PC-9 (cell line): ENCODE measurements around the gene AZU1. TPM values are rescaled to one million over a fixed set of nuclear protein-coding genes. Genes with fewer than 3 reads are reported as not detected.
"Not testable (repeated sequence)": the region's sequence is repeated elsewhere in the genome, so short reads cannot be mapped to it uniquely, and the experiment has no call there.

Experiments
- BruUV-seq: library from RNA; stranded (reverse); fragments of 400-500 nt; replicated peaks from 2 replicates; lab custom pipeline; 2021; lab: Mats Ljungman, UMichigan
- CTCF ChIA-PET: fragments of 300-600 bp; sonication (Branson Sonifier 250); formaldehyde crosslinking; loops from one replicate; lab custom pipeline; 2022; ENCODE audit warnings: antibody characterized with exemption; lab: Charles Lee
- POLR2A ChIA-PET: fragments of 300-600 bp; sonication (Branson Sonifier 250); formaldehyde crosslinking; loops from one replicate; lab custom pipeline; 2022; ENCODE audit warnings: antibody characterized with exemption; ENCODE audit not compliant: unreplicated experiment; lab: Charles Lee
- DNase-seq, 2 experiments: peaks; one replicate each; pipeline versions ENCODE4 v3.0.0 to v3.0.0-alpha.2; 2015 to 2022; ENCODE audit warnings: mixed read lengths in 1 of 2
- H2AFZ ChIP-seq: fragments of 200-600 bp; sonication (generic); 2 replicates; pipeline ENCODE4 v1.8.1; 2017; ENCODE audit warnings: antibody characterized with exemption
- H3F3A ChIP-seq: fragments of 200-600 bp; sonication (generic); 2 replicates; pipeline ENCODE4 v1.8.1; 2017; ENCODE audit warnings: antibody characterized with exemption, mild to moderate bottlenecking, low read depth; ENCODE audit not compliant: insufficient read depth
- H3K27ac ChIP-seq: fragments of 200-600 bp; sonication (generic); 2 replicates; pipeline ENCODE4 v1.6.1; 2016; ENCODE audit warnings: mixed run types
- H3K27me3 ChIP-seq: fragments of 200-600 bp; sonication (generic); 2 replicates; pipeline ENCODE4 v1.6.1; 2016; ENCODE audit warnings: low read depth, mixed run types; ENCODE audit not compliant: insufficient read depth
- H3K36me3 ChIP-seq: fragments of 200-600 bp; sonication (generic); 2 replicates; pipeline ENCODE4 v1.6.1; 2016; ENCODE audit warnings: low read depth, mixed run types
- H3K4me1 ChIP-seq: fragments of 200-600 bp; sonication (generic); replicated peaks from 2 replicates; pipeline ENCODE4 v1.6.1; 2016; ENCODE audit warnings: mixed run types; ENCODE audit not compliant: insufficient read depth
- H3K4me2 ChIP-seq: fragments of 200-600 bp; sonication (generic); 2 replicates; pipeline ENCODE4 v1.6.1; 2017; ENCODE audit warnings: mixed run types
- H3K4me3 ChIP-seq: fragments of 200-600 bp; sonication (generic); 2 replicates; pipeline ENCODE4 v1.6.1; 2016; ENCODE audit warnings: mixed run types
- H3K79me2 ChIP-seq: fragments of 200-600 bp; sonication (generic); 2 replicates; pipeline ENCODE4 v1.6.1; 2017; ENCODE audit warnings: low read depth, mixed run types
- H3K9me2 ChIP-seq: fragments of 200-600 bp; sonication (generic); 2 replicates; pipeline ENCODE4 v1.8.1; 2017; ENCODE audit warnings: mild to moderate bottlenecking; ENCODE audit not compliant: insufficient read depth
- H3K9me3 ChIP-seq: fragments of 200-600 bp; sonication (generic); 2 replicates; pipeline ENCODE4 v1.8.1; 2016; ENCODE audit warnings: low read depth; ENCODE audit not compliant: insufficient read depth
- H4K20me1 ChIP-seq: fragments of 200-600 bp; sonication (generic); 2 replicates; pipeline ENCODE4 v1.8.1; 2017; ENCODE audit not compliant: insufficient read depth
- EZH2 ChIP-seq: fragments of 200-600 bp; sonication (generic); IDR thresholded peaks from 2 replicates; pipeline ENCODE4 v1.8.0; 2017; ENCODE audit warnings: antibody characterized with exemption, low read depth
- intact Hi-C: fragments of 100-400 bp; cut with micrococcal nuclease; formaldehyde crosslinking; loops from one replicate; pipeline ENCODE4 v1.10.0; 2022; ENCODE audit not compliant: unreplicated experiment
- total RNA-seq: library from RNA; stranded (reverse); gene quantifications from 2 replicates; pipeline ENCODE4 v1.2.3, GENCODE V29; 2021
- TF ChIP-seq, protein P1 (sequence below): fragments of 200-600 bp; sonication (generic); conservative IDR thresholded peaks from 2 replicates; pipeline ENCODE4 v1.6.1; 2017; ENCODE audit warnings: mixed run types, antibody characterized with exemption, mild to moderate bottlenecking, moderate library complexity

AZU1 gene
- total RNA-seq, 1 experiment from 2014 or later, result not detected

DNA sequence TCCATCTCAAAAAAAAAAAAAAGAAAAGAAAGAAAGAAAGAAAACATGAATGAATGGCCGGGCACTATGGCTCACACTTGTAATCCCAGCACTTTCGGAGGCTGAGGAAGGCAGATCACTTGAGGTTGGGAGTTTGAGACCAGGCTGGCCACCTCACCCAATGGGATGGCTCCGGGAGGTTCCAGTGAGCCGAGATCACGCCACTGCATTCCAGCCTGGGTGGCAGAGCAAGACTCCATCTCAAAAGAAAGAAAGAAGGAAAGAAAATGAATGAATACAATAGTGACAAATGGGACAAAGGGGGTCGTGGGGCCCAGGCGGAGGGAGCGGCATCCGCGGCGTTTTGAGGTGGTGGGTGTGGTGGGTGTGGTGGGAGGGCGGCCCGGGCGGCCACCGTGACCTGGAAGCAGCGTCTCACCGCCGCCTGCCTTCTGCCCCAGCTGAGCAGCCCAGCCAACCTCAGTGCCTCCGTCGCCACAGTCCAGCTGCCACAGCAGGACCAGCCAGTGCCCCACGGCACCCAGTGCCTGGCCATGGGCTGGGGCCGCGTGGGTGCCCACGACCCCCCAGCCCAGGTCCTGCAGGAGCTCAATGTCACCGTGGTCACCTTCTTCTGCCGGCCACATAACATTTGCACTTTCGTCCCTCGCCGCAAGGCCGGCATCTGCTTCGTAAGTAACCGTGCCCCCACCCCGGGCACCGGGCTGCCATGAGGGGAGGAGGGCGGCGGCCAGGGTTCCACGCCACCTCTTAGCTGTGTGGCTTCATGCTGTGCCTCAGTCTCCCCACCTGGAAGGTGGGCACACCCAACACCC, 18.3 kb downstream of the AZU1 start:
- H2AFZ ChIP-seq, result no peak overlapping the region
- no TSS peak for BruUV-seq
- no peak overlapping the region for H3K4me3 ChIP-seq
- TF ChIP-seq, protein P1, sequence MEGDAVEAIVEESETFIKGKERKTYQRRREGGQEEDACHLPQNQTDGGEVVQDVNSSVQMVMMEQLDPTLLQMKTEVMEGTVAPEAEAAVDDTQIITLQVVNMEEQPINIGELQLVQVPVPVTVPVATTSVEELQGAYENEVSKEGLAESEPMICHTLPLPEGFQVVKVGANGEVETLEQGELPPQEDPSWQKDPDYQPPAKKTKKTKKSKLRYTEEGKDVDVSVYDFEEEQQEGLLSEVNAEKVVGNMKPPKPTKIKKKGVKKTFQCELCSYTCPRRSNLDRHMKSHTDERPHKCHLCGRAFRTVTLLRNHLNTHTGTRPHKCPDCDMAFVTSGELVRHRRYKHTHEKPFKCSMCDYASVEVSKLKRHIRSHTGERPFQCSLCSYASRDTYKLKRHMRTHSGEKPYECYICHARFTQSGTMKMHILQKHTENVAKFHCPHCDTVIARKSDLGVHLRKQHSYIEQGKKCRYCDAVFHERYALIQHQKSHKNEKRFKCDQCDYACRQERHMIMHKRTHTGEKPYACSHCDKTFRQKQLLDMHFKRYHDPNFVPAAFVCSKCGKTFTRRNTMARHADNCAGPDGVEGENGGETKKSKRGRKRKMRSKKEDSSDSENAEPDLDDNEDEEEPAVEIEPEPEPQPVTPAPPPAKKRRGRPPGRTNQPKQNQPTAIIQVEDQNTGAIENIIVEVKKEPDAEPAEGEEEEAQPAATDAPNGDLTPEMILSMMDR, result no peak
- no peak for TF ChIP-seq EZH2
- no peaks in the 10 kb centered on the region for H3K9me3 ChIP-seq
- POLR2A ChIA-PET, result no interaction called here
- CTCF ChIA-PET, result no interaction called here
- H3K4me1 ChIP-seq, result peaks cover 5% of the 10 kb centered on the region
- H4K20me1 ChIP-seq, result no peaks in the 10 kb centered on the region; the same call in 1 of the 2 replicates
- H3K4me2 ChIP-seq, result no peak overlapping the region
- H3K79me2 ChIP-seq, result no peaks in the 10 kb centered on the region
- H3K27me3 ChIP-seq, result peaks cover 57% of the 10 kb centered on the region
- peaks cover 22% of the 10 kb centered on the region; the same call in 1 of the 2 replicates for H3F3A ChIP-seq
- intact Hi-C loops, result no loop called here
- H3K36me3 ChIP-seq, result no peaks in the 10 kb centered on the region
- H3K27ac ChIP-seq, result no peak overlapping the region
- no peak for DNase-seq
- H3K9me2 ChIP-seq, result no peaks in the 10 kb centered on the region

DNA sequence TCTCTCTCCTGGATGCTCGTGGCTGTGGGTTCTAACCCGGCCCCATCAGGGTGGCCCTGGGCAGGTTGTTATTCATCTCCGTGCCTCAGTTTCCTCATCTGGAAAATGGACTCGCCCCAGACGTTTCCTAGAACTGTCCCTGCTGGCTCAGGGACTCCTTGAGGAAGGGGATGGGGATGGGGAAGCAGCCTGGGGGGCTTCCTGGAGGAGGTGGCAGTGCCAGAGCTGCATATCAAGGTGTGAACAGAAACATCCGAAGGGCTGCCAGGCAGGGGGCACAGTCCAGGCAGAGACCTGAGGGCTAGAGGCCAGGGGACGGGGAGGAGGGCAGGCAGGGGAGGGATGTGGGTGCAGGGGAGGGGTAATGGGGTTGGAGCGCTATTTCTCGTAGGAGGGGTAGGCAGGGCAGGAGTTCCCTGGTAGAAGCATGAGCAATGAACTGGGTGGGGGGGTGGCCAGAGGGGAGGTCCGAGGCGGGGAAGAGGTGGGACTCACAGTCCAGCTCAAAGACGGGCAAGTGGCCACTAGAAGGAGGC, 20.8 kb downstream of the AZU1 start:
- no peak for DNase-seq
- peaks cover 31% of the 10 kb centered on the region; the same call in 1 of the 2 replicates for H3F3A ChIP-seq
- H3K27me3 ChIP-seq, result peaks cover 50% of the 10 kb centered on the region
- no peaks in the 10 kb centered on the region for H3K36me3 ChIP-seq
- no peak overlapping the region for H2AFZ ChIP-seq
- H3K9me2 ChIP-seq, result no peaks in the 10 kb centered on the region
- H3K27ac ChIP-seq, result no peak overlapping the region
- H3K4me3 ChIP-seq, result no peak overlapping the region
- H3K4me1 ChIP-seq, result peaks cover 5% of the 10 kb centered on the region
- intact Hi-C loops, result no loop called here
- POLR2A ChIA-PET, result no interaction called here
- no TSS peak for BruUV-seq
- TF ChIP-seq EZH2, result no peak
- TF ChIP-seq, protein P1, result no peak
- no peaks in the 10 kb centered on the region for H3K79me2 ChIP-seq
- CTCF ChIA-PET, result interaction anchor here (0.6 kb wide), 1 partner anchor 10 kb away, joined by 3 read pairs; no protein-coding TSS in a partner anchor
- no peaks in the 10 kb centered on the region; the same call in 1 of the 2 replicates for H4K20me1 ChIP-seq
- no peak overlapping the region for H3K4me2 ChIP-seq
- no peaks in the 10 kb centered on the region for H3K9me3 ChIP-seq

DNA sequence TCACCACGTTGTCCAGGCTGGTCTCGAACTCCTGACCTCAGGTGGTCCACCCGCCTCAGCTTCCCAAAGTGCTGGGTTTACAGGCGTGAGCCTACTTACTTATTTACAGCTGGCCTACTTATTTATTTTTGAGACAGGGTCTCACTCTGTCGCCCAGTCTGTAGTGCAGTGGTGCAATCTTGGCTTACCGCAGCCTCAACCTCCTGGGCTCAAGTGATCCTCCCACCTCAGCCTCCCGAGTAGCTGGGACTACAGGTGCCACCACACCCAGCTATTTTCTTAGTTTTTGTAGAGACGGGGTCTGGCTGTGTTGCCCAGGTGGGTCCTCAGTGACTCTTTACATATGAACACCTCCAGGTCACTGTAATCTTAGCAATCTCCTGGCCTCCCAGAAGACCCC, 21.6 kb downstream of the AZU1 start:
- H3K36me3 ChIP-seq, intact Hi-C loops, H3K4me2 ChIP-seq, H3K9me3 ChIP-seq, H3K4me1 ChIP-seq, CTCF ChIA-PET, H3K27ac ChIP-seq, H3K79me2 ChIP-seq, BruUV-seq, POLR2A ChIA-PET, H2AFZ ChIP-seq, DNase-seq, H3K9me2 ChIP-seq, H3K4me3 ChIP-seq, H4K20me1 ChIP-seq: not testable (repeated sequence)
- peaks cover 31% of the 10 kb centered on the region; the same call in 1 of the 2 replicates for H3F3A ChIP-seq
- H3K27me3 ChIP-seq, result peaks cover 46% of the 10 kb centered on the region
